Vagina (tissue), 2 donors: ENCODE data around the gene UQCRQ. TPM values are rescaled to one million over a fixed set of nuclear protein-coding genes. Genes with fewer than 3 reads are reported as not detected.

ENCODE experiments used
- DNase-seq, 2 donors: peaks; one replicate each; pipeline ENCODE4 v3.0.0-alpha.2; 2017; ENCODE audit errors: extremely low spot score in 2 of 2
- H3K27ac ChIP-seq: fragments of 200-600 bp; sonication (generic); one replicate; pipeline ENCODE4 v1.5.1; 2019
- H3K27me3 ChIP-seq: fragments of 200-600 bp; sonication (generic); one replicate; pipeline ENCODE4 v1.5.1; 2019
- H3K36me3 ChIP-seq, 2 donors: fragments of 200-600 bp; sonication (generic); one replicate each; pipeline ENCODE4 v1.5.1; 2017 to 2019
- H3K4me1 ChIP-seq: fragments of 200-600 bp; sonication (generic); one replicate; pipeline ENCODE4 v1.5.1; 2019
- H3K4me3 ChIP-seq, 2 donors: fragments of 200-600 bp; sonication (generic); 1 replicate in 1 of 2; 2 replicates in 1 of 2; pipeline ENCODE4 v1.5.1; 2016 to 2019
- H3K9me3 ChIP-seq: fragments of 200-600 bp; sonication (generic); one replicate; pipeline ENCODE4 v1.5.1; 2019
- CTCF ChIP-seq, 3 experiments: fragments of 450-650 bp in 2 of 3; fragments of 200-600 bp in 1 of 3; sonication (generic) in 1 of 3; IDR thresholded peaks; one replicate each; pipeline ENCODE4 v1.5.1; 2017 to 2019; ENCODE audit warnings: antibody characterized with exemption in 3 of 3, mild to moderate bottlenecking in 2 of 3, moderate library complexity in 2 of 3
- POLR2A ChIP-seq, 2 donors: fragments of 450-650 bp; IDR thresholded peaks; one replicate each; pipeline ENCODE4 v1.6.1; 2017; ENCODE audit warnings: antibody characterized with exemption in 2 of 2, mild to moderate bottlenecking in 2 of 2, moderate library complexity in 2 of 2
- POLR2AphosphoS5 ChIP-seq, 2 donors: sonication (generic); formaldehyde crosslinking; IDR thresholded peaks; one replicate each; pipeline ENCODE4 v1.9.0; 2017; ENCODE audit warnings: antibody characterized with exemption in 2 of 2, mild to moderate bottlenecking in 2 of 2, low read depth in 1 of 2; ENCODE audit not compliant: insufficient read depth in 1 of 2
- intact Hi-C: fragments of 100-400 bp; cut with DNase I; formaldehyde crosslinking; loops from one replicate; pipeline ENCODE4 v1.15.1; 2023
- total RNA-seq: library from RNA; depleted of rRNA; stranded (reverse); fragments of >200 nt; gene quantifications from one replicate; pipeline ENCODE4 v1.2.3, GENCODE V29; 2016

Gene UQCRQ
- total RNA-seq, 1 donor from 2014 or later = 189 TPM

- no peak for TF ChIP-seq POLR2A (IDR thresholded peaks at IDR 0.05)
- TF ChIP-seq CTCF (IDR thresholded peaks at IDR 0.05) = no peak
- TF ChIP-seq POLR2AphosphoS5 (IDR thresholded peaks at IDR 0.05; ENCODE audit: insufficient read depth in 1 of 2, low read depth in 1 of 2) = no peak
- H3K9me3 ChIP-seq = no peaks in the 10 kb centered on the region
- DNase-seq = no peak
- H3K4me1 ChIP-seq = no peaks in the 10 kb centered on the region
- intact Hi-C loops = no loop called here
- H3K27ac ChIP-seq = no peak overlapping the region
- H3K36me3 ChIP-seq = peaks cover 3 to 63% of the 10 kb centered on the region in 2 donors
- no peak overlapping the region for H3K4me3 ChIP-seq
- H3K27me3 ChIP-seq = no peaks in the 10 kb centered on the region
Observed at GRCh38 chr5:132895719-132896305, 29.4 kb downstream of the UQCRQ start.

- Histone ChIP-seq H3K36me3 (peaks cover 3 to 59% of the 10 kb centered on the region in 2 donors), H3K27ac (no peak overlapping the region), H3K4me3 (no peak overlapping the region), H3K27me3 (no peaks in the 10 kb centered on the region), H3K9me3 (no peaks in the 10 kb centered on the region), H3K4me1 (no peaks in the 10 kb centered on the region)
- DNase-seq = no peak
- intact Hi-C loops = no loop called here
- TF ChIP-seq POLR2AphosphoS5 (IDR thresholded peaks at IDR 0.05; ENCODE audit: insufficient read depth in 1 of 2, low read depth in 1 of 2) (no peak), POLR2A (IDR thresholded peaks at IDR 0.05) (no peak), CTCF (IDR thresholded peaks at IDR 0.05) (no peak)
Observed at GRCh38 chr5:132896685-132897084, 30.2 kb downstream of the UQCRQ start.

GRCh38 chr5:132898094-132898493 is 31.7 kb downstream of the UQCRQ start:
- Histone ChIP-seq H3K27me3 (no peaks in the 10 kb centered on the region), H3K4me3 (no peak overlapping the region), H3K4me1 (no peaks in the 10 kb centered on the region), H3K9me3 (no peaks in the 10 kb centered on the region), H3K36me3 (peaks cover 3 to 49% of the 10 kb centered on the region in 2 donors), H3K27ac (no peak overlapping the region)
- intact Hi-C loops = no loop called here
- DNase-seq = no peak
- TF ChIP-seq CTCF (IDR thresholded peaks at IDR 0.05) (no peak), POLR2AphosphoS5 (IDR thresholded peaks at IDR 0.05; ENCODE audit: insufficient read depth in 1 of 2, low read depth in 1 of 2) (no peak), POLR2A (IDR thresholded peaks at IDR 0.05) (no peak)

GRCh38 chr5:132901036-132901435 is 34.6 kb downstream of the UQCRQ start:
- H3K27ac ChIP-seq = no peak overlapping the region
- H3K4me1 ChIP-seq = peaks cover 4% of the 10 kb centered on the region
- TF ChIP-seq POLR2AphosphoS5 (IDR thresholded peaks at IDR 0.05; ENCODE audit: insufficient read depth in 1 of 2, low read depth in 1 of 2) (no peak), CTCF (IDR thresholded peaks at IDR 0.05) (no peak), POLR2A (IDR thresholded peaks at IDR 0.05) (no peak)
- DNase-seq = no peak
- intact Hi-C loops = no loop called here
- H3K27me3 ChIP-seq = no peaks in the 10 kb centered on the region
- no peaks in the 10 kb centered on the region for H3K9me3 ChIP-seq
- no peak overlapping the region for H3K4me3 ChIP-seq
- H3K36me3 ChIP-seq = peaks cover 3 to 30% of the 10 kb centered on the region in 2 donors

GRCh38 chr5:132901730-132902129 is 35.3 kb downstream of the UQCRQ start:
- intact Hi-C loops = no loop called here
- no peak for DNase-seq
- Histone ChIP-seq H3K9me3 (no peaks in the 10 kb centered on the region), H3K4me1 (peaks cover 4% of the 10 kb centered on the region), H3K27me3 (no peaks in the 10 kb centered on the region), H3K27ac (no peak overlapping the region), H3K36me3 (peaks cover 3 to 23% of the 10 kb centered on the region in 2 donors), H3K4me3 (no peak overlapping the region)
- no peak for TF ChIP-seq POLR2AphosphoS5 (IDR thresholded peaks at IDR 0.05; ENCODE audit: insufficient read depth in 1 of 2, low read depth in 1 of 2)
- no peak for TF ChIP-seq POLR2A (IDR thresholded peaks at IDR 0.05)
- TF ChIP-seq CTCF (IDR thresholded peaks at IDR 0.05) = no peak
